NCI-H2107 treated with DMSO at 0.1 percent for 48 hours (cell line): ENCODE measurements around the gene SCPEP1.

ENCODE experiments used
- DNase-seq: peaks from one replicate; lab custom pipeline; 2025; ENCODE audit not compliant: unreplicated experiment; lab: John Stamatoyannopoulos, UW

Gene SCPEP1

GRCh38 chr17:57034807-57035754, 57.1 kb downstream of the SCPEP1 start:
- DNase-seq, result no peak

GRCh38 chr17:57035971-57036481, 58.1 kb downstream of the SCPEP1 start:
- DNase-seq, result peak; percentile 91

GRCh38 chr17:57037411-57037810, 59.5 kb downstream of the SCPEP1 start:
- no peak for DNase-seq

- no peak for DNase-seq
Measured at GRCh38 chr17:57038486-57038885, 60.6 kb downstream of the SCPEP1 start.

GRCh38 chr17:57040571-57040970, 62.6 kb downstream of the SCPEP1 start:
- DNase-seq, result no peak

- no peak for DNase-seq
Measured at GRCh38 chr17:57043276-57043675, 65.3 kb downstream of the SCPEP1 start.

GRCh38 chr17:57044976-57045867, 67.3 kb downstream of the SCPEP1 start:
- DNase-seq, result no peak

GRCh38 chr17:57045868-57046704, 68.2 kb downstream of the SCPEP1 start:
- no peak for DNase-seq

GRCh38 chr17:57046749-57047148, 68.8 kb downstream of the SCPEP1 start:
- DNase-seq, result no peak

GRCh38 chr17:57048096-57048495, 70.2 kb downstream of the SCPEP1 start:
- DNase-seq, result no peak

- no peak for DNase-seq
Measured at GRCh38 chr17:57050306-57050705, 72.4 kb downstream of the SCPEP1 start.

GRCh38 chr17:57051886-57052361, 74.0 kb downstream of the SCPEP1 start:
- peak; percentile 98 for DNase-seq
